ENCODE results near the gene PACC1.

DNA sequence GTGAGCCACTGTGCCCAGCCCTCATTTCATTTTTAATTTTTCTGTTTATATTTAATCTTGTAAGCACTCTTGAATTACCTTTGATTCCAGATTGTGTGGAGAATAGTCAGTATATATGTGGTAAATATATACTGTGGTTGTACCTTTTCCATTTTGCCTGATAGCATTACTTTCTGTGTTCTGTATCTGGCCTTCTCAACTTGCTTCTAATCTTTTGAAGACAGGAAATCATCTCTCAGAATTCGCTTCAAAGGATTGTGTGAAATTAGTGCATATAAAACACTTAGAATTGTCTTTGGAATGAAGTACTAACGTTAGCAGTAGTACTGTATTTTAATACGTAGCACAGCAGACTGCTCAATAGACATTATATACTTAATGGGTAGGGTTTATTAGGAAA lies 91.6 kb downstream of the PACC1 start:
- TF ChIP-seq, protein P1, sequence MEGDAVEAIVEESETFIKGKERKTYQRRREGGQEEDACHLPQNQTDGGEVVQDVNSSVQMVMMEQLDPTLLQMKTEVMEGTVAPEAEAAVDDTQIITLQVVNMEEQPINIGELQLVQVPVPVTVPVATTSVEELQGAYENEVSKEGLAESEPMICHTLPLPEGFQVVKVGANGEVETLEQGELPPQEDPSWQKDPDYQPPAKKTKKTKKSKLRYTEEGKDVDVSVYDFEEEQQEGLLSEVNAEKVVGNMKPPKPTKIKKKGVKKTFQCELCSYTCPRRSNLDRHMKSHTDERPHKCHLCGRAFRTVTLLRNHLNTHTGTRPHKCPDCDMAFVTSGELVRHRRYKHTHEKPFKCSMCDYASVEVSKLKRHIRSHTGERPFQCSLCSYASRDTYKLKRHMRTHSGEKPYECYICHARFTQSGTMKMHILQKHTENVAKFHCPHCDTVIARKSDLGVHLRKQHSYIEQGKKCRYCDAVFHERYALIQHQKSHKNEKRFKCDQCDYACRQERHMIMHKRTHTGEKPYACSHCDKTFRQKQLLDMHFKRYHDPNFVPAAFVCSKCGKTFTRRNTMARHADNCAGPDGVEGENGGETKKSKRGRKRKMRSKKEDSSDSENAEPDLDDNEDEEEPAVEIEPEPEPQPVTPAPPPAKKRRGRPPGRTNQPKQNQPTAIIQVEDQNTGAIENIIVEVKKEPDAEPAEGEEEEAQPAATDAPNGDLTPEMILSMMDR (IDR thresholded peaks at IDR 0.05): no peak
- TF ChIP-seq POLR2A (IDR thresholded peaks at IDR 0.05): no peak
